Inferior parietal cortex (tissue), 1 donor: Measurements from ENCODE around the gene SNRNP35.
A peak's percentile ranks its signal among the peaks of the same experiment; 100 is the strongest.
"Not testable (repeated sequence)": the region's sequence is repeated elsewhere in the genome, so short reads cannot be mapped to it uniquely, and the experiment has no call there.

ENCODE experiments used
- DNase-seq: peaks from one replicate; pipeline ENCODE4 v3.0.0-alpha.2; 2016; ENCODE audit errors: extremely low spot score

SNRNP35 gene

GRCh38 chr12:123488539-123489230 lies 30.7 kb downstream of the SNRNP35 start:
- DNase-seq = no peak

GRCh38 chr12:123489580-123489979 lies 31.6 kb downstream of the SNRNP35 start:
- DNase-seq = no peak

DNA sequence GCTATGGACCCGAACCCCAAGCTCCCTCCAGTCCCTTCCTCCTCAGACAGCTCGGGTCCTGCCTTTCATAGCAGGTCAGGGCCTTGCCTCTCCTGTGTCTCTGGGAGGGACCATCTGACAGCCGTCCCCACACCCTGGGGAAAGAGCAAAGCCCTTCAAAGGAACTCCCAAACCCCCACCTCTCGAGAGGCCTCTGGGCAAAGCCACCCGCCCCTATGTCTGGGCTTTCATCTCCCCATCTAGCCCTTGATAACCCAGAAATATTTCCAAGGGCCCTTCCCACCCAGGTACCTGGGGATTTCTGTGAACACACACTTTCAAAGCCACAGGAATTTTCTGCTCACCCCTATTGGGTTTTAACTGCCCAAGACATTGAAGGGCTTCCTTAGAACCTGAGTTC lies 32.1 kb downstream of the SNRNP35 start:
- DNase-seq = no peak

DNA sequence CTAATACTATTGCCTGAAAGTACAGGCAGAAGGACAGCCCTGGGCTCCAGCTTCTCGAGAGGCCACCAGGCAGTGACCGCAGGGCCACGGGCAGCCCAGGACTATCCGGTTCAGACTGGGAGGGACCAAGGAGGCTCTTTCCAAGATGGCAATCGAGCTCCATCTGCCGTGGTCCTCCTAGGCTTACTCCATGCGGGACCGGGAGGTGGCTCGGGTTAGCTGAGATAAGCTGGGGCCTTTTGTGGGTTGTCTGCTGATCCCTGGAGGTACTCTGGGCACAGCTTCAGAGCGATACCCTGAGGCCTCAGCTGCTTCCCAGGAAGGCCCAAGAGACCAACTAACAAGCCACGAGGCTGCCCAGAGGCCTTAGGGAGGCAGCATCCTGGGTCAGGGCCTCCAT lies 33.1 kb downstream of the SNRNP35 start:
- no peak for DNase-seq

DNA sequence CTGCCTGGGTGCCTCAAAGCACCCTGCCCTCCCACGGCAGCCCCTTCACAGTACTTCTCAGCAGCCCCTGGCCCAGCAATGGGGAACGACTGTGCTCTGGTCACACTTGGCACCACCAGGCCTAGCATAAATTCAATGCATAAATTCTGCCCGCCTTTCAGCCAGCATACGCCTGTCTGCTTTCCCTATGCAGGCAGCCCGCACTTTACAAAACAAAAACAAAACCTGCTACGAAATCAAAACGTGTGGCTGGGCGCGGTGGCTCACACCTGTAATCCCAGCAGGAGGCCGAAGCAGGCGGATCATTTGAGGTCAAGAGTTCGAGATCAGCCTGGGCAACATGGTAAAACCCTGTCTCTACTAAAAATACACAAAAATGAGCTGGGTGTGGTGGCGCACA lies 33.5 kb downstream of the SNRNP35 start:
- DNase-seq = no peak

DNA sequence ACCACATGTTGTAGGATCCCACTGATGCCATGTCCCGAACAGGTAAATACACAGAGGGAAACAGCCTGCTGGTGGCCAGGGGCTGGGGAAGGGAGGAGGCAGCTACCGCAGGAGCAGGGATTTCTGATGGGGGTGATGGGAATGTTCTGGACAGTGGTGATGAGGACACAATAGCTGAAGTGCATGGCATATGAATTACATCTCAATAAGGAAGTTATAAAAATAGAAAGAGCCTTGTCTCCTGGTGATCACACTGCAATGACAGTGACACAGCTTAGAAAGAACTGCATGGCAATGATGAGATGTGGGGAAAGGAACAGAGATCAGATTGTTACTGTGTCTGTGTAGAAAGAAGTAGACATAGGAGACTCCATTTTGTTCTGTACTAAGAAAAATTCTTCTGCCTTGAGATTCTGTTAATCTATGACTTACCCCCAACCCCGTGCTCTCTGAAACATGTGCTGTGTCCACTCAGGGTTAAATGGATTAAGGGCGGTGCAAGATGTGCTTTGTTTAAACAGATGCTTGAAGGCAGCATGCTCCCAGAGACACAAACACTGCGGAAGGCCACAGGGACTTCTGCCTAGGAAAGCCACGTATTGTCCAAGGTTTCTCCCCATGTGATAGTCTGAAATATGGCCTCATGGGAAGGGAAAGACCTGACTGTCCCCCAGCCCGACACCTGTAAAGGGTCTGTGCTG lies 34.5 kb downstream of the SNRNP35 start:
- not testable (repeated sequence) for DNase-seq

- DNase-seq = no peak
Measured at GRCh38 chr12:123494124-123494851, 36.3 kb downstream of the SNRNP35 start.

GRCh38 chr12:123497065-123497464 lies 39.1 kb downstream of the SNRNP35 start:
- DNase-seq = no peak

DNA sequence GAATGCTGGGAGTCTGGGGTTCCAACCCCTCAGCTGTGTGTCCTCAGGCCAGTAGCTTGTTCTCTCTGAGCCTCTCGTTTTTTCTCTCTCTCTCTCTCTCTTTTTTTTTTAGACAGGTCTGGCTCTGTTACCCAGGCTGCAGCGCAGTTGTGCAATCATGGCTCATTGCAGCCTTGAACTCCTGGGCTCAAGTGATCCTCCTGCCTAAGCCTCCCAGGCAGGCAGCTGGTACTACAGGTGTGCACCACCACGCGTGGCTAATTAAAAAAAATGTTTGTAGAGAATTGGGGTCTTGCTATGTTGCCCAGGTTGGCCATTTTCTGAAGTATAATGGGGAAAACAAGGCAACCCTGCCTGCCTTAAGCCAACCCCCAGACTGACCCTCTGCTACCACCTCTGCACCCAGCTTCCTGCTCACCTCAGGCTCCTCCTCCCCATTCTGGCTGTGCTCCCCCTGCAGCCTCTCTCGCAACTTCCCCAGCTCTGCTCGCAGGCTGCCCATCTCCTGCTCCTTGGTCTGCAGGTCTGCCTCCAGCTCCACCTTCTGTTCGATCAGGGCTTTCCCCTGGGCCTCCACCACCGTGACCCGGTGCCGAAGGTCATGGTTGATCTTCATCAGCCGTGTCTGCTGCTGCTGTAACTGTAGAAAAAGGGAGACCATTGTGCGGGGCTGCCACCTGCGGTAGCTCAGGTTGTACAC lies 40.3 kb downstream of the SNRNP35 start:
- DNase-seq = no peak

GRCh38 chr12:123499332-123499731 lies 41.4 kb downstream of the SNRNP35 start:
- no peak for DNase-seq

GRCh38 chr12:123502163-123502704 lies 44.3 kb downstream of the SNRNP35 start:
- peak; percentile 60 for DNase-seq

GRCh38 chr12:123506059-123506842 lies 48.3 kb downstream of the SNRNP35 start:
- DNase-seq = no peak

- no peak for DNase-seq
Measured at GRCh38 chr12:123506843-123507236, 48.9 kb downstream of the SNRNP35 start.

- no peak for DNase-seq
Measured at GRCh38 chr12:123512838-123513665, 55.1 kb downstream of the SNRNP35 start.

DNA sequence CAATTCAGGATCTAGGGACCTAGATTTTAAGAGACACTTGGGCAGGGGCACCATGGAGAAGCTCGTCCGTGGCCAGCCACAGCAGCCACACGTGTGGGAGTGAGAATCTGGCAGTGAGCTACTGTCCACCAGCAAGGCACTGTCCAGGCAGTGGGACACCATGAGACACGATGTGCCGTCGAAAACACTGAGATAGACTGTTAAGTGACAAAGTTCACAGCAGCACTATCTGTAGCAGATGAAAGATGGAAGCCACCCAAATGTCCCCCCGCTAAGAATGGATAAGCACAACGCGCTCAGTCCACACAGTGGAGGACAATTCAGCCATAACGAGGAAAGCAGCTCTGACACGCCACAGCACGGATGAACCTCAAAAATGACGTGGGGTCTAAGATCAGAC lies 55.9 kb downstream of the SNRNP35 start:
- DNase-seq = no peak

- not testable (repeated sequence) for DNase-seq
Measured at GRCh38 chr12:123514582-123515221, 56.8 kb downstream of the SNRNP35 start.

DNA sequence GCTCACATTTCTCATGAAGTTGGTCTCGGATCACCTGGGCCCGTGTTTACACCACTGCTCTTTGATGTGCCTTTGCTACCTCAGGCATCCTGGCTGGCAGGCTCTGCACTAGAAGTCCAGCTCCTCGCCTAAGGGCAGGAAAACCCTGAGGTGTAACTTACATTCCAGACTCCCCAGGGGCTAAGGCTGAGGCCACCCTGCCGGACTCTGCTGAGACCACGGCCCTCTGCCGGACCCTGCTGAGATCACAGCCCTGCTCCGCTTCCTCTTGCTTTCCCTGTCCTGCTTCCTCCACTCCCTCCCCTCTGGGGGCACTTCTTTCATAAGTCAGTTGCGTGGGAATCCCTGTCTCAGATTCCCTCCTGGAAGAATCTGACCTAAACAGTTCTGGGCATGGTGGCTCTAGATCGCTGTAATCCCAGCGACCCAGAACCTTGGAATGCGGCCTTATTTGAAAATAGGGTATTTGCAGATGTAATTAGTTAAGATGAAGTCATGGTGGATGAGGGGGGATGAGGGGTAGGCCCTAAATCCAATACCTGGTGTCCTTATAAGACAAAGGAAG lies 58.4 kb downstream of the SNRNP35 start:
- no peak for DNase-seq
